Measurements from ENCODE around the gene CAMK1D.

Gene CAMK1D

GRCh38 chr10:12594448-12594944 is 245.1 kb downstream of the CAMK1D start:
- H3K4me3 ChIP-seq (ENCODE audit: low read depth, low read length), result no peak overlapping the region
- no peak for DNase-seq (ENCODE audit: low read depth)
- no peak for TF ChIP-seq CTCF (IDR thresholded peaks at IDR 0.05; ENCODE audit: control insufficient read depth, extremely low read depth, insufficient read depth)

GRCh38 chr10:12595936-12596576 is 246.7 kb downstream of the CAMK1D start:
- no peak for DNase-seq (ENCODE audit: low read depth)
- TF ChIP-seq CTCF (IDR thresholded peaks at IDR 0.05; ENCODE audit: control insufficient read depth, extremely low read depth, insufficient read depth), result no peak
- no peak overlapping the region for H3K4me3 ChIP-seq (ENCODE audit: low read depth, low read length)

GRCh38 chr10:12597176-12597575 is 247.8 kb downstream of the CAMK1D start:
- H3K4me3 ChIP-seq (ENCODE audit: low read depth, low read length), result no peak overlapping the region
- no peak for TF ChIP-seq CTCF (IDR thresholded peaks at IDR 0.05; ENCODE audit: control insufficient read depth, extremely low read depth, insufficient read depth)
- DNase-seq (ENCODE audit: low read depth), result no peak

- no peak for TF ChIP-seq CTCF (IDR thresholded peaks at IDR 0.05; ENCODE audit: control insufficient read depth, extremely low read depth, insufficient read depth)
- H3K4me3 ChIP-seq (ENCODE audit: low read depth, low read length), result no peak overlapping the region
- DNase-seq (ENCODE audit: low read depth), result no peak
Observed at GRCh38 chr10:12597788-12598765, 248.7 kb downstream of the CAMK1D start.

- TF ChIP-seq CTCF (IDR thresholded peaks at IDR 0.05; ENCODE audit: control insufficient read depth, extremely low read depth, insufficient read depth), result no peak
- H3K4me3 ChIP-seq (ENCODE audit: low read depth, low read length), result no peak overlapping the region
- DNase-seq (ENCODE audit: low read depth), result no peak
Observed at GRCh38 chr10:12600652-12601051, 251.3 kb downstream of the CAMK1D start.

GRCh38 chr10:12602521-12602920 is 253.2 kb downstream of the CAMK1D start:
- no peak overlapping the region for H3K4me3 ChIP-seq (ENCODE audit: low read depth, low read length)
- TF ChIP-seq CTCF (IDR thresholded peaks at IDR 0.05; ENCODE audit: control insufficient read depth, extremely low read depth, insufficient read depth), result no peak
- no peak for DNase-seq (ENCODE audit: low read depth)
